HG03558 (cell line): ENCODE data around the gene NINJ2.
"Not testable (repeated sequence)": the region's sequence is repeated elsewhere in the genome, so short reads cannot be mapped to it uniquely, and the experiment has no call there.

Experiments
- ATAC-seq: cut with Tn5 transposase; IDR thresholded peaks from one replicate; pipeline ENCODE4 v1.9.1; 2021; ENCODE audit warnings: moderate number of reproducible peaks; ENCODE audit not compliant: unreplicated experiment; ENCODE audit errors: extremely low read depth

Gene NINJ2

DNA sequence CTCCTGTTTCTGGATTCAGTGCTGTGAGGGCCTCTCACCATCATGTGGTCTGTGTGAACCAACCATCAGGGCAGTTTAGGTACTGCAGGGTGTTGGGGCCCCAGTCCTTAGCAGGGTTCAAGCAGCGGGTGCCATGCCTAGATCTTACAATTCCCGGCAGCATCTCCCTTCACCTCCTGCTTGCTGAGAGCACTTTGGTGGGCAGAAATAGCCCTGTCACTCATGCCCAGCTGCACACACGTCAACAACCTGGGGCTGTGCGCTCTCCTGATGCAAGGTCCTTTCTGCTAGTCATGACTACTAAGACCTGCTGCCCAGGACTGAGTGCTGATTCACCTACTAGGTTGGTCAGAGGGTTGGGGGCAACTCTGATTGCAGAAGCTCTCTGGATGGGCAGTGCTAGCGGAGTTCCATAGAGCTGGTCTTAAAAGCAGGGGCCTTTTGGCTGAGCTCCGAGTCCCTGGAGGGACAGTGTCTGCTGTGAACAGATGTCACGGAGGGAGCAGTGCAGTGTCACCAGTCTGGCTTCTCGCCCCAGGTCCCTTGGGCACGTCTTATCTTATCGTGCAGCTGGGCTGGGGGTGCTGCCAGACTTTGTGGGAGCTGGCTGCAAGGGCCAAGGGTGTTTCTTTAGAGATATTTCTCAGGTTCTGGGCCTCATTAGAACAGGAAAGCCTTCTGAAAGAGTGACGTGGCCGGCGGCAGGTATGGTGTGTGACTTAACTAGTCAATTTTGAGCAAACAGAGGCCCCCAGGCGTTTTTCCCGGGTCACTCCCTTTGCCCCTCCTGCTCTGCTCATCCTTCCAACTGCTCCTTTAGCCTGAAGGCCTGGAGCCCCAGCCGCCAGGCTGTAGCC, 71.8 kb downstream of the NINJ2 start:
- ATAC-seq: no peak

DNA sequence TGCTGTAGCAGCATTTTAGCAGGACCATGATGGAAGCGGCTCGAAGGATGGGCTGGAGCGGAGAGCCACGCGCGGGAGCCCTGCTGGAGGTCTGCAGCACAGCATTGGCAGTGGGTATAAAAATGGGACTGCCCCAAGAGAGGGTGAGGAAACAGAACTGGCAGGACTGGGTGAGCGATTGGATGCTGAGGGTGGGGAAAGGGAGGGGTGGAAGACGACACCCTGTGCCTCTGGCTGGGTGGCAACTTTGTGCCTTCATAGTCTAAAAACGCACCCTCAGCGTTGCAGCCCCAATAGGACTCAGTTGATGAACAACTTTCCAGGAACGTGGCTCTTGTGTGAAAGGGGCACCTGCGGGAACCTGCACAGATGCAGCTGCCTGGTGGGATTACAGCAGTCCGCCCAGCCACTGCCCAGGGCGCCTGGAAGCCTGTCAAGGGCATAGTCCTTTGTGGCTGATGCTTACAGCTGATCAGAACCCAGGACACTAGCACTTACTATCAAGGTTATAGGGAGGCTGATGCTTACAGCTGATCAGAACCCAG, 73.0 kb downstream of the NINJ2 start:
- no peak for ATAC-seq

DNA sequence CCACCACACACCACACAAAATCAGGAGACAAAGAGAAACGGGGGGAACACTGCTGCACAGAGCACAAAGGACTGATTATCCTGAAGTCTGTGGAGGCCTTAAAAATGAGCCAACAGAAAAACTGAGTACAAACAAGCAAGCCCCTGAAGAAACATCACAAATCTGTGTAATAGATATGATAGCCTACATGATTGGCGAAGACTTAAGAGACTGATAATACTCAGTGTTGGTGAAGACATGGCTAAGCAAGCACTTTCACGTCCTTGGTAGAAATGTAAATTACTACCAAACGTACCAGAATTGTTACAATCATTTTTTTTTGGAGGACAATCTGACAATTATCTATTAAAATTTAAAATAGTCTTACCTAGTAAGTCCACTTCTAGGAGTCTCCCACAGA, 74.6 kb downstream of the NINJ2 start:
- ATAC-seq: no peak

DNA sequence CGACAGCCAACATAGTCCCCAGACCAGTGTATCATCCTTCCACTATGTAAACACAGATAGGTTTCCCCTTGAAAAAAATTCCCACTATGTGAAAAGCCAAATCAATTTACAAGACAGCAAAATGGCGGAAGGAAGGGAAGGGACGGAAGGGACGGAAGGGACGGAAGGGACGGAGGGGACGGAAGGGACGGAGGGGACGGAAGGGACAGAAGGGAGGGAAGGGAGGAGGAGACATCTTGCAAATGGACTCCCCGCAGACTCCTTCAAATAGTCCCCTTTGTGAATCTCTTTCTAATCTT, 75.3 kb downstream of the NINJ2 start:
- ATAC-seq: no peak

DNA sequence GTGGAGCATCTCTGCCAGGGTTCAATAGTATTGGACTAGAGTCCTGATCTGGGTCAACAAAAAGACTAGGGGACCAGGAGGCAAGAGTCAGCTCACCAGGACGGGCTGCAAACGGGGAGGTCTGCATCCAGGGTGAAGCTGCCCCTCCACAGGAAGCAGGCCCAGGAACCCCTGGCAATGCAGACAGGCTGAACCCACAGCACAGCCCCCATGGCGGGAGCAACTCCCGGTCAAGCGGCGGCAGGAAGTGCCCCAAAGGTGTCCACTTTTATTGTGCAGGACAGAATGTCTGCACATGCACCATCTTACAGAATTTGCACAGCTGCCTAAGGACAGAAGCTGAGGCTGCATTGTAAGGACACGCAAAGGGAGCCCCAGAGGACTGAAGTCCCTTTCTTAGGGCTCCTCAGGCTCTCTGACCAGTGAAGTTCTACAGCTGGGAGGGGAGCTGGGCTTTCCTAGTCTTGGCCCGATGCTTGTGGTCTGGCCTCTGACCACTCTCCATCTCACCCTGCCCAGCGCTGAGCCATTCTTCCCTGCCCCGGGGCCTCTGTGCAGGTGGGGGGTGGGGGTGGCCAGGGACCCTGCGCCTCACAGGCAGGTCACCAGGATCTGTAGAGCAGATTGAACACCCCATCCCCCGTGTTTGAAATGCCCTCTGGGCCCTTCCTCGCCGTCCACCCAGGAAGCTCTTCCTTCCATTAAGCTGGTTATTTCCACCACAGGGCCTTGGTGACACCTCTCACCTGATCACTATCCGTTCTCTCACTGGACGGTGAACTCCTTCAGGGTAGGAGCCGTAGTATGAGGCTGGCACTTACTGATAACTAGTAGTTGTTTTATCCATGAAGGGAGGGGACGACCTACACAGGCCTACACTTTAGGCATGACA, 75.9 kb downstream of the NINJ2 start:
- ATAC-seq: no peak

DNA sequence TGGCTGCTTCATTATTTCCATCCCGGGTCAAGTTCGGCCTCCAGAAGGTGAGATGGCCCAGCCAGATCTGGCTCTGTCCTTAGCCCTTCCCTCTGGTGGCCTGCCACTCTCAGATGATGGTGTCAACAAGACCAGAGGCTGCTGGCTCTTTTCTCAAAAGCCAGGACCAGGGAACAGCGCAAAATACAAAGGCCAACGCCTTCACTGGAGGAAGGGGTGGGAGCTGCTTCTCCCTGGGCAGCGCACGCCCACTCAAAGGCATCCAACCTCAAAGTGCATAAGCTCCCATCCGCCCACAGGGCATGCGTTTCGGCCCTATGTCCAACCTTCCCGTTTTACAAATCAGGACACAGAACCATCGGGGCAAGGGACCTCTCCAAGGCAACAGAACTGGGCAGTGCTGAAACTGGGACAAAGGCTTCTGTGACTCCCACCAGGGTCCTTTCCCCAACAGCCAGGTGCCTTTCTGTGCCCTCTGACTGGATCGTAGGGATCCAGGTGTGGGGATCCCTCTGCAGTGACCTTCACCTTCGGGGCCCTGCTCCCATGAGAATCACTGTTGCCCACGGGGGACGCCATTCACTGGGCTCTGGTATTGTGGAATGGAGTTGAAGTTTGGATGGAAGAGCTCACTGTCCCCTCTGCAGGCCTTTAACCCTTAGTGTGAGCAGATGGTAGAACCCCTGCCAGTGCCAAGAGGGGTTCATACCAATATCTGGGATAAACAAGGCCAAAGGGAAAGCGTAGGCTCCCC, 76.8 kb downstream of the NINJ2 start:
- ATAC-seq: no peak

DNA sequence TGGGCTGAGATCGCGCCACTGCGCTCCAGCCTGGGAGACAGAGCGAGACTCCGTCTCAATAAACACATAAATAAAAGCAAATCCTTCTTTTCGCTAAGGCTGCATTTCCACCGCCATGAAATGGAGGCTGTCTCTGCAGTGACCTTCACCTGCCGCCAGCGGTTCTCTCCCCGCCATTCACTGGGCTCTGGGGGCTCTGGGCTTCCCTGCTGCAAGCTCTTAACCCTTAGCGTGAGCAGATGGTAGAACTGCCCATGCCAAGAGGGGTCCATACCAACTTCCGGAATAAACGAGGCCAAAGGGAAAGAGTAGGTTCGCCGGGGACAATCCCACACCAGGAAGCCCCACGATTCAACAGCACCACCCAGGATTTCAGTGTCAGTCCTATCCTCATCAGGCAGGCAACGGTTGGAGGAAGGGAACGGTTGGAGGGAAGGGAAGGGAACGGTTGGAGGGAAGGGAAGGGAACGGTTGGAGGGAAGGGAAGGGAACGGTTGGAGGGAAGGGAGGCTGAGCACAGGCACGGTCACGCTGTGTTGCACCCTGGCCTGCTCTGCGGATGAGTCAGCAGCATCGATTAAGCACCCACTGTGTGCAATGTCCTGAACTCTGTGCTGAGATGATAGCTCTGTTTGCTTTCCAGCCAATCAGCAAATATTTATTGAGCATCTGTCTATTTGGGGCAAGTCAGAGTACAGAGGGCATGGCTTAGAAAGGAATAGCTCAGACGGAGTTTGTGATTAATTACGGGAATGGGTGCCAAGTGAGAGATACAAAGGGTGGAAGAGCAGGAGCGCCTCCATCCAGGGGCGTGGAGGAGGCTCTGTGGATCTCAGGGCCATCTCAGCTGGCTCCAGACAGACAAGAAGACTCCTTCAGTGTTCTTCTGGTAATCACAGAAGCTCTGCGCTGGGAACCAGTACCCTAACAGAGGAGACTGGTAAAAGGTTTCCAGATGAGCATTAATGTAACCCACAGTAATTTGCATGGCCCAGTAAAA, 77.9 kb downstream of the NINJ2 start:
- no peak for ATAC-seq

DNA sequence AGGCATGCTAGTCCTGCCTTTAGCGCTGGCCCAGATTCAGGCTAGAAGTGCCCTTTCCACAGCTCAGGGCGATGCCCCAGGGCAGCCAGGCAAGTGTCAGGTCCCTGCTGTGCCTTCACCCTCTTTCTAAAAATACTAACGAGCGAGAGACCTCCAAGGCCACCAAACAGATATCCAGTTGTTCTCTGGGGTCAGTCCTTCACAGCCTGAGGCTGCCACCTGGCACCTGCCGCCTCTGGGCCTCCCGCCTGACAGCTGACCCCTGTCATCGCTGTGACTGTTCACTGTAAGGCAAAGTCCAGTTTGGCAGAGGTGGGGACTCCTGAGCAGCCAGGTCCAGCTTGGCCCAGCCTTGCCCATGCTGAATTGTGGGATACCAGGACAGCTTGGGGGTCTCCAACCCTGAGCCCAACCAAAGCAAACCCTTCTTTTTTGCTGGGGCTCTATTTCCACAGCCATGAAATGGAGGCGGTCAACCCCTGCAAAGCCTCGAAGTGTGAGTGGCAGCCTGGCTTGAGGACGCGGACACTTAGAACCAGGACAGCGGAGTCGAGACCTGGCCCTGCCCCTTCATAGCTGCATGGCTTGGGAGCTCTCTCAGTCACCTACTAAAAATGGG, 79.9 kb downstream of the NINJ2 start:
- no peak for ATAC-seq

DNA sequence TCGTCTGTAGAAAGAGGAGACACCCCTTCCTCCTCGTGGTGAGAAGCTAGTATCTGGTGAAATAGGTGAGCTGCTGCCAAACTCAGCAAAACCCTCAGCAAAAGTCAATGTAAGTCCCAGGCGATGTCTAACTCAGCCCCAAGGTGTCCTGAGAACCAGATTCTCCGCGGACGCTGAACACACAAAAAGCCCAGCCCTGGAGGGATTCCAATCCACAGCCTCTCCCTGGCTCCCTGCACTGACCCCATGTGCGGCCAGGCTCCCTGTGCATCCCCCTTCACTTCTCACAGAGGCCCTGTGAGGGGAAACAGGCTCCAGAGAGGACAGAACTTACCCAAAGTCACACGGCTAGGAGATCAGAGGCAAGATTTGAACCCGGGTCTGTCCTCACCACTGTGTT, 81.5 kb downstream of the NINJ2 start:
- ATAC-seq: no peak

DNA sequence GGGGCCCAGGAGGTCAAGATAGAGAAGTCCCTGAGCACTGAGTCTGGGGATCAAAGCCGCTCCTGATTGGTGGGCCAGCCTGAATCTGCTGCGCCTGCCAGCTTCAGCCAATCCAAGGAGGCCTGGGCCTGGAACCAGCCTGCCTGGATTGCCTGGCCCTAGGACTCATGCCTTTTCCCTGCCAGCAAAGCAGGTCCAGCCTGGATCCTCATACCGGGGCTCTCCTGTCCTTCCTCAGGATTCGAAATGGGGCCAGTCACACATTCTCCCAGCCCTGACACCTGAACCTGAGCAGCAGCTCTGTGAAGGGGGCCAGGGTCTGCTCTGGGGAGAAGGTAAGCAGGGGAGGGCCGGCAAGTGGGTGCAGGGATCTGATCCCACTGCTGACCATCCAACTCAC, 81.9 kb downstream of the NINJ2 start:
- ATAC-seq: no peak

DNA sequence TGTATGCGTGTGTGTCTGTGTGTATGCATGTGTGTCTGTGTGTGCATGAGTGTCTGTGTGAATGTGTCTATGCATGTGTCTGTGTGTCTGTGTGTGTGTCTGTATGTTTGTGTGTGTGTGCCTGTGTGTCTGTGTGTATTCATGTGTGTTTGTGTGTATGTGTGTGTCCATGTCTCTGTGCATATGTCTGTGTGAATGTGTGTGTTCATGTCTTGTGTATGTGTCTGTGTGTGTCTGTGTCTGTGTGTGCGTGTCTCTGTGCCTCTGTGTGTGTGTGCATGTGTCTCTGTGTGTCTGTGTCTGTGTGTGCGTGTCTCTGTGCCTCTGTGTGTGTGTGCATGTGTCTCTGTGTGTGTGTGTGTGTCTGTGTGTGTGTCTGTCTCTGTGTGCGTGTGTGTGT, 82.4 kb downstream of the NINJ2 start:
- ATAC-seq: no peak

DNA sequence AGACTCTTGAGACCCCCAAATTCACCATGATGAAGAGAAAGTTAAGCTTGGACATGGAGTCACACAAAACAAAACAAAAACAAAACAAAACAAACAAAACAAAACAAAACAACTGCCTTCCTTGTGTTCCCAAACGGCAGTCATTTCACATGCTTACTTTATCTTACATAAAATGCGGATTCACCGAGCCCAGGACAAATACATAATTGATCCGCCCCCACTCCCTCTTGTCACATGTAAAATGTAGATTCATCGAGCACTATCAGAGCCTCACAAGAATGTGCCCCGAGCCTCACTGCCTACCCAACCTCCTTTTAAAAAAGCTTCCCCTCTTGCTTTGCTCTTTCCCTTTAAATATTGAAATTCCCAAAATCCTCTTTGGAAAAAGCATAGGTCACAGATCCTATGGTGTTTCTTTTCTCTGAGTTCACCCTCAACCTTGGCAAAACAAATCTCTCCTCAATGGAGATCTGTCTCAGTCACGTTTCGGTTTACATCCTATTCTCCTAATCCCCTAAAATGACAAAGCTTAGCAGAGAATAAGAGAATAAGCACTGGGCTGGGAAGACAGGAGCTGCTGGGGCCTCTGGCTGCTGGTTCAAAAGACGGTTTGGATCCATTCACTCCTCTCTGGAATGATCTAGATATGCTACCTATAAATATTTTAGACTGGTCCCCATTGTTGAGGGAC, 83.7 kb downstream of the NINJ2 start:
- ATAC-seq: no peak

DNA sequence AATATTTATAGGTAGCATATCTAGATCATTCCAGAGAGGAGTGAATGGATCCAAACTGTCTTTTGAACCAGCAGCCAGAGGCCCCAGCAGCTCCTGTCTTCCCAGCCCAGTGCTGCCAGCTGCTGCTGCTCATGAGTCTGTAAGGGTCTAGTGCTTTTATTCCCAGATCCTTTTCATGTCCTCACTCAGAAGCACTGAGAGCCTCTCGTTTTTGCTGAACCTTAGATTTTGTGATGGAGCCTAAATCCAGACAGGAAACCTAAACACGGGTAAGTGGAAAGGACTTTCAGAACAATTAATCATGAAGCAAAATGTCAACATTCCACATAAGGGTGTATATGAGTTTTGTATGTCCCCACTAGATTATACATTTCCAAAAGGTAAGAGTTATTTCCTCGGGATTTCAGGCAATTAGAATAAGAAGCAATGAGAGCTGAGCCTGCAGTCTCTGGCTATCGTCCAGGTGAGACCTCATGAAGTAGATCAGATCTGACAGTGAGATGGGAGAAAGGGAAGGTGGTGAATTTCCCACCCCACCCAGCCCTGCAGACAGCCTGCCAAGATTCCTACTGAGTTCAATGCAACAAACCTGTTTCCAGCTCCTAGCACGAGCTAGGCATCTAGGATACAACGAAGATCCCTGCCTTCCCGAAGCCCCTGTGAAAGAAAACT, 84.4 kb downstream of the NINJ2 start:
- no peak for ATAC-seq

DNA sequence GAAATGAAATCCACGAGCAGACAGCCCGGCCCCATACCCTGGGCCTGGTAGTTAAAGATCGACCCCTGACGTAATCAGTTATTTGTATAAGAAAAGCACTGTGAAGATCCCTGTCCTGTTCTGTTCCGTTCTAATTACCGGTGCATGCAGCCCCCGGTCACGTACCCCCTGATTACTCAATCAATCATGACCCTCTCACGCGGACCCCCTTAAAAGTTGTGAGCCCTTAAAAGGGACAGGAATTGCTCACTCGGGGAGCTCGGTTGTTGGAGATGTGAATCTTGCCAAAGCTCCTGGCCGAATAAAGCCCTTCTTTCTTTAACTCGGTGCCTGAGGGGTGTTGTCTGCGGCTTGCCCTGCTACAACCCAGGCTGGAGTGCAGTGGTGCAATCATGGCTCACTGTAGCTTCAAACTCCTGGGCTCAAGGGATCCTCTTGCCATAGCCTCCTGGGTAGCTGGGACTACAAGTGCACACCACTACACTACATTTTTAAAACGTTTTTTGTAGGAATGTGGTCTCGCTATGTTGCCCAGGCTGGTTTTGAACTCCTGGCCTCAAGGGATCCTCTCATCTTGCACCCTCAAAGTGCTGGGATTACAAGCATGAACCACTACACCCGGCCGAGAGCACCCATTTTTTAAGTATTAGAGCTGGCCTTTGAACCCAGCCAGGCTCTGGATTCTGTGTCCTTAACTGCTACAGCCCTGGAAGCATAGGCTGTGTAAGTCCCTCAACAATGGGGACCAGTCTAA, 85.1 kb downstream of the NINJ2 start:
- ATAC-seq: not testable (repeated sequence)

DNA sequence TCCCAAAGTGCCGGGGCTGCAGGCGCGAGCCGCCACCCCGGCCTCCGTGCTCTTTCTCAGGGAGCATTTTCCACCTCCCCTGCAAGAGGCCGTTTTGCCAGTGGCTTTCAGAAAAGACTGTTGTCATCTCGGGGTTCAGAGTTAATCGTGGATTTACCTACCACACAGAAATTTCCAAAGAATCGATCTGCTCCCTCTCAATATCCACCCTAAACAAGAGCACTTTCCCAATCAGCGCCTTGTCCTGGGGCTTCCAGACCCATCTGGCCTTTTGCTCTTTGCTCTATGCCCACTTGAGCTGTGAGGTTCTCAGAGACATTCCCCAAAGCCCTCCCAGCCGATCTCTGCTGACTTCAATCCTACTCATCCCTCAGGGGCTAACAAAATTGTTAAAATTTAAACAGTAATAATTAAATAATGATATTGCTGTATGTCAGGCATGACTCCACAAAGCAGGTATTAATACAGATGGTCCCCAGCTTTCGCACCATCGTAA, 86.6 kb downstream of the NINJ2 start:
- ATAC-seq: no peak

DNA sequence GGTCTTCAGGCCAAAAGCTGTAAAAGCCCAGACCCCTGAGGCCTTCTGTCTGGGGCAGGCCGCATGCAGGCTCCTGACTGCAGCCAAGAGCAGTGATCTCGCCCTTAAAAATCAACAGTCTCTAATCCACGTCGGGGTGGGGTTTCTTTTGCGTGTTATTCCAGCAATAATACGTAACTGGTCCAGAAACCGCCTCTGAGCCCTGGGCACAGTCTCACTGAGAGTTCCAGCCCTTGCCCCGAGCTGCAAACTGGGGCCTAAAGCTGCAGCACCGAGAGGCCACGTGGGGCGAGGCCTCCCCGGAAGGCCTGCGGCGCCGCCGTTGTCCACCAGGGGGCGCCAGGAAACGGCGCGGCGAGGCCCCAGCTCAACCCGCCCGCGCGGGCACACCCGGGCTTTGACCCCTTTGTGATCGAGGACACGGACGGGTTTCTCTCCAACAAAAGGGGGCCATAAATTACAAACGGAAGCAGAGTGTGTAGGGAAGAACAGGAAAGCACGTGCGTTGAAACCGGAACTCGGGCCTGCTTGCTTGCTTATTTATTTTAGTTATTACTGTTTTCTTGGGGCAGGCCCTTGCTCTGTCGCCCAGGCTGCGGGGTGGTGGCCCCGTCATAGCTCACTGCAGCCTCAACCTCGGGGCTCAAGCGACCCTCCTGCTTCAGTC, 87.2 kb downstream of the NINJ2 start:
- no peak for ATAC-seq

DNA sequence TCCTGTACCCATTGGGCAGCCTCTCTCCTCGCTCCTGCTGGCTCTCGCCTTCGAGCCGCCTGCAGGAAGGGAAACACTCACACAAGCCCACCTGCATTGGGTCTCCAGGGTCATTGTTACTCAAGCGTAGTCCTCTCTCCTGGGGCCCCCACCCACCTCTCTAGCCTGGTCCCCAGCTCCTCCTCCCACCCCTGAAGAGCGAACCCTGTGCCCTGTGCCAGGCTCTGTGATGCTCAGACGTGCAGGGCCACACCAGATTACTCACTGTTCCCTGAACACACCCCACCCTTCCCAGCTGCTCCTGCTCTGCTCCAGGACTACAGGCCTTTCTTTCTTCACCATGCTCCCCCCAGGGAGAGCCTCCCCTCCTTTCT, 88.1 kb downstream of the NINJ2 start:
- no peak for ATAC-seq
